Liver (tissue), 9 donors: Measurements from ENCODE around the gene CBLL1. TPM values are rescaled to one million over a fixed set of nuclear protein-coding genes. Genes with fewer than 3 reads are reported as not detected.

Experiments used
- DNase-seq: peaks from one replicate; pipeline ENCODE4 v3.0.0-alpha.2; 2017; ENCODE audit warnings: low spot score
- H3K27ac ChIP-seq, 2 donors: one replicate each; pipeline ENCODE4 v1.7.0; 2013; ENCODE audit warnings: inconsistent platforms in 2 of 2, low read length in 2 of 2, control low read depth in 1 of 2, low read depth in 1 of 2, mild to moderate bottlenecking in 1 of 2
- H3K27me3 ChIP-seq, 4 donors: one replicate each; pipeline versions ENCODE4 v1.6.1 to v1.7.0; 2013; ENCODE audit warnings: low read length in 3 of 4, inconsistent platforms in 1 of 4, mild to moderate bottlenecking in 1 of 4, moderate library complexity in 1 of 4; ENCODE audit not compliant: control insufficient read depth in 4 of 4, insufficient read depth in 4 of 4
- H3K36me3 ChIP-seq, 4 donors: one replicate each; pipeline versions ENCODE4 v1.6.1 to v1.7.0; 2013; ENCODE audit warnings: low read length in 3 of 4, mild to moderate bottlenecking in 3 of 4, low read depth in 1 of 4, moderate library complexity in 1 of 4; ENCODE audit not compliant: control insufficient read depth in 4 of 4, insufficient read depth in 3 of 4
- H3K4me1 ChIP-seq, 4 donors: one replicate each; pipeline versions ENCODE4 v1.6.1 to v1.7.0; 2013; ENCODE audit warnings: low read length in 3 of 4, mild to moderate bottlenecking in 3 of 4, moderate library complexity in 1 of 4; ENCODE audit not compliant: control insufficient read depth in 4 of 4, insufficient read depth in 4 of 4
- H3K4me3 ChIP-seq, 3 donors: one replicate each; pipeline versions ENCODE4 v1.6.1 to v1.7.0; 2013; ENCODE audit warnings: low read length in 3 of 3, control low read depth in 1 of 3, low read depth in 1 of 3, mild to moderate bottlenecking in 1 of 3
- H3K9ac ChIP-seq, 2 donors: one replicate each; pipeline ENCODE4 v1.7.0; 2013; ENCODE audit warnings: low read length in 2 of 2, mild to moderate bottlenecking in 2 of 2, moderate library complexity in 2 of 2, control low read depth in 1 of 2, low read depth in 1 of 2
- H3K9me3 ChIP-seq, 4 donors: one replicate each; pipeline versions ENCODE4 v1.6.1 to v1.7.0; 2013; ENCODE audit warnings: low read length in 3 of 4; ENCODE audit not compliant: control insufficient read depth in 4 of 4
- EGR1 ChIP-seq, 2 donors: IDR thresholded peaks; 2 replicates each; pipeline ENCODE4 v1.6.1; 2016 to 2018; ENCODE audit warnings: antibody characterized with exemption in 2 of 2, low read depth in 2 of 2
- FOXA1 ChIP-seq: IDR thresholded peaks from 2 replicates; pipeline ENCODE4 v1.6.1; 2016; ENCODE audit warnings: antibody characterized with exemption
- FOXA2 ChIP-seq: IDR thresholded peaks from 2 replicates; pipeline ENCODE4 v1.6.1; 2016; ENCODE audit warnings: antibody characterized with exemption
- GABPA ChIP-seq, 2 donors: IDR thresholded peaks in 1 of 2; conservative IDR thresholded peaks in 1 of 2; 2 replicates each; pipeline ENCODE4 v1.6.1; 2016; ENCODE audit warnings: antibody characterized with exemption in 2 of 2, mild to moderate bottlenecking in 1 of 2, moderate library complexity in 1 of 2
- HNF4A ChIP-seq, 2 donors: conservative IDR thresholded peaks; 2 replicates each; pipeline ENCODE4 v1.6.1; 2016; ENCODE audit warnings: antibody characterized with exemption in 2 of 2, mild to moderate bottlenecking in 2 of 2
- HNF4G ChIP-seq: IDR thresholded peaks from 2 replicates; pipeline ENCODE4 v1.6.1; 2016; ENCODE audit warnings: antibody characterized with exemption
- JUND ChIP-seq, 2 donors: IDR thresholded peaks; 2 replicates each; pipeline ENCODE4 v1.6.1; 2016; ENCODE audit warnings: antibody characterized with exemption in 2 of 2
- NR2F2 ChIP-seq: IDR thresholded peaks from 2 replicates; pipeline ENCODE4 v1.6.1; 2016; ENCODE audit warnings: antibody characterized with exemption
- RXRA ChIP-seq, 2 donors: IDR thresholded peaks; 2 replicates each; pipeline ENCODE4 v1.6.1; 2017 to 2018; ENCODE audit warnings: antibody characterized with exemption in 2 of 2, mild to moderate bottlenecking in 1 of 2
- SP1 ChIP-seq: IDR thresholded peaks from 2 replicates; pipeline ENCODE4 v1.6.1; 2018; ENCODE audit warnings: antibody characterized with exemption, mild to moderate bottlenecking
- TAF1 ChIP-seq: conservative IDR thresholded peaks from 2 replicates; pipeline ENCODE4 v1.6.1; 2016; ENCODE audit warnings: antibody characterized with exemption, mild to moderate bottlenecking
- YY1 ChIP-seq: IDR thresholded peaks from 2 replicates; pipeline ENCODE4 v1.6.1; 2016; ENCODE audit warnings: antibody characterized with exemption, mild to moderate bottlenecking
- WGBS: extraction: QIAGEN DNeasy Blood & Tissue Kit; methylation state at CpG from one replicate; pipeline ENCODE4 v1.1.7; 2013; 5-methylcytosine and 5-hydroxymethylcytosine counted together
- polyA plus RNA-seq, 2 donors: library from polyadenylated mRNA; stranded (reverse) in 1 of 2; unstranded in 1 of 2; fragments of 200-250 nt in 1 of 2; fragments of >200 nt in 1 of 2; fragmentation: Nextera tagmentation in 1 of 2; extraction: Ambion mirVana in 1 of 2; gene quantifications; one replicate each; pipeline versions ENCODE4 v1.2.1 to v1.2.3, GENCODE V29; 2013 to 2015
- total RNA-seq, 2 donors: library from RNA; depleted of rRNA; stranded (reverse); fragments of >200 nt; gene quantifications; one replicate each; pipeline ENCODE4 v1.2.3, GENCODE V29; 2014
- TF ChIP-seq, protein P1 (sequence below): IDR thresholded peaks from 2 replicates; pipeline ENCODE4 v1.6.1; 2016; ENCODE audit warnings: antibody characterized with exemption
- TF ChIP-seq, protein P2 (sequence below): IDR thresholded peaks from 2 replicates; pipeline ENCODE4 v1.6.1; 2016; ENCODE audit warnings: antibody characterized with exemption
- donor health status: healthy.
- donor health status: healthy.
- donor health status: healthy.
- donor health status: healthy.
- donor health status: healthy.

The CBLL1 gene
- total and polyA plus RNA-seq, 4 donors: 5.2 to 17.0 (median 10.0) TPM

DNA sequence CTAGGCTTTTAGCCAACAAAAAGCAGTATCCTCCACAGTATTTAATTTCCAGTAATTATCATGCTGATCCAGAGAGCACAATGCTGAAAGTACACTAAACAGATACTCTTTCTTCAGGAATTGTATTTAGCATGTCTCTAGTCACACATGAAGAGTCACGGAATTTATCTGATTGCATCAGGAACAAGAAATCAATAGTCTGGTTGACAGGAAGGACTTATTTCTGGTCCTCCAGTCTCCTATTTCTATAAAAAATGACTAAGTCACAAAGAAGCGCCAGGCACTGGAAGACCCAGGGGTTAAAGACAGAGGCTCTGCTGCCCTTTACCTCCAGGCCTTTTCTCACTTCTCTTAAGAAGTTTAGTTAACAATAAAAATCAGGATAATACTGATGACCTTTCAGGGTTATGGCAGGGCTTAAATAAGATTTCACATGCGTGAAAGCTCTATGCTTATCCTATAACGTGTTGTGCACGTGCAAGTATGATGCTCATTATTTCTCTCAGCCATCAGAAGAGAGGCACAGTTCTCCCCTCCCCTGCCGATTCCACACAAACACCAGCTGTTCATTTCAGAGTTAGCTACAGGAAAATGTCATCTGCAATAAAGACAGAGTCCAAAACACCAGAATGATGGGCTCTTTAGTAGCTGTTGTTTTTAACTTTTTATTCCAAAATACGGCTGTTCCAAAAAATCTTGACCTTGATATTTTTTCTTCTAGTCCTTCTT, 46.5 kb upstream of the CBLL1 start:
- no peak for DNase-seq
- 78% methylated on average over 7 of the region's 7 CpGs for WGBS
- Histone ChIP-seq H3K9me3 (no peaks in the 10 kb centered on the region), H3K4me3 (no peak overlapping the region), H3K27ac (no peak overlapping the region), H3K27me3 (no peaks in the 10 kb centered on the region), H3K4me1 (no peaks in the 10 kb centered on the region), H3K36me3 (no peaks in the 10 kb centered on the region), H3K9ac (no peak overlapping the region)
- TF ChIP-seq TAF1 (no peak), FOXA1 (no peak), HNF4A (conservative IDR thresholded peaks at IDR 0.05) (no peak), JUND (IDR thresholded peaks at IDR 0.05) (no peak), GABPA (IDR thresholded peaks at IDR 0.05 in 1 of 2, conservative IDR thresholded peaks at IDR 0.05 in 1 of 2) (no peak), SP1 (no peak), RXRA (IDR thresholded peaks at IDR 0.05) (no peak), NR2F2 (no peak), FOXA2 (no peak), HNF4G (no peak), EGR1 (IDR thresholded peaks at IDR 0.05; ENCODE audit: low read depth in 2 of 2) (no peak), YY1 (no peak)
- TF ChIP-seq, protein P1, sequence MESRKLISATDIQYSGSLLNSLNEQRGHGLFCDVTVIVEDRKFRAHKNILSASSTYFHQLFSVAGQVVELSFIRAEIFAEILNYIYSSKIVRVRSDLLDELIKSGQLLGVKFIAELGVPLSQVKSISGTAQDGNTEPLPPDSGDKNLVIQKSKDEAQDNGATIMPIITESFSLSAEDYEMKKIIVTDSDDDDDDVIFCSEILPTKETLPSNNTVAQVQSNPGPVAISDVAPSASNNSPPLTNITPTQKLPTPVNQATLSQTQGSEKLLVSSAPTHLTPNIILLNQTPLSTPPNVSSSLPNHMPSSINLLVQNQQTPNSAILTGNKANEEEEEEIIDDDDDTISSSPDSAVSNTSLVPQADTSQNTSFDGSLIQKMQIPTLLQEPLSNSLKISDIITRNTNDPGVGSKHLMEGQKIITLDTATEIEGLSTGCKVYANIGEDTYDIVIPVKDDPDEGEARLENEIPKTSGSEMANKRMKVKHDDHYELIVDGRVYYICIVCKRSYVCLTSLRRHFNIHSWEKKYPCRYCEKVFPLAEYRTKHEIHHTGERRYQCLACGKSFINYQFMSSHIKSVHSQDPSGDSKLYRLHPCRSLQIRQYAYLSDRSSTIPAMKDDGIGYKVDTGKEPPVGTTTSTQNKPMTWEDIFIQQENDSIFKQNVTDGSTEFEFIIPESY: no peak
- TF ChIP-seq, protein P2, sequence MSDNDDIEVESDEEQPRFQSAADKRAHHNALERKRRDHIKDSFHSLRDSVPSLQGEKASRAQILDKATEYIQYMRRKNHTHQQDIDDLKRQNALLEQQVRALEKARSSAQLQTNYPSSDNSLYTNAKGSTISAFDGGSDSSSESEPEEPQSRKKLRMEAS: no peak

DNA sequence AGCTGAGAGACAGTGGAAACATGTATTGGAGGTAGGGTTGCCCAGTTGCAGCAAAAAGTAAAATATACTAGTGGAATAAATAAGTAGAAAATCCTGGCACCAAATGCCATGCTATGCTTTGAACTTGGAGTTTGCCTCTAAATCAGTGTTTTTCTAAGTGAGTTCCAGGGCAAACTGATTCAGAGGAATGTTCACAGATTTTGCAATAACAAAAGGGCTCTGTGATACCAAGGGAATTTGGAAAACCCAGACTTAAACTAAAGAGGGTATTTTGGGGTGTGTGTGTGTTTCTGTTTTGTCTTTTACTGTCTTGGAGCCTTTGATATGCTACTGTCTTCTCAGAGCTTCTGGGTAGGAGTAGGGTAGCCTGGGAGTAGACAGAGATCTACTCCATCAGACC, 43.4 kb upstream of the CBLL1 start:
- Histone ChIP-seq H3K9ac (no peak overlapping the region), H3K27ac (no peak overlapping the region)

More for the DNA sequence above, 43.4 kb upstream of the CBLL1 start:
- H3K9me3 ChIP-seq: no peaks in the 10 kb centered on the region
- no peaks in the 10 kb centered on the region for H3K36me3 ChIP-seq
- H3K27me3 ChIP-seq: no peaks in the 10 kb centered on the region
- no peak overlapping the region for H3K4me3 ChIP-seq
- TF ChIP-seq EGR1 (IDR thresholded peaks at IDR 0.05; ENCODE audit: low read depth in 2 of 2) (no peak), JUND (IDR thresholded peaks at IDR 0.05) (no peak)
- TF ChIP-seq, protein P1: no peak
- H3K4me1 ChIP-seq: no peaks in the 10 kb centered on the region
- no peak for DNase-seq
